HepG2 (cell line): ENCODE measurements around the gene IL1RAP. TPM values are rescaled to one million over a fixed set of nuclear protein-coding genes. Genes with fewer than 3 reads are reported as not detected.

ENCODE experiments used
- ATAC-seq: fragments of 200-7000 bp; cut with Tn5 transposase; 3 replicates; pipeline ENCODE4 v1.9.1; 2020; ENCODE audit warnings: mild to moderate bottlenecking, moderate library complexity
- BruUV-seq: library from RNA; stranded (reverse); fragments of 400-500 nt; replicated peaks from 2 replicates; lab custom pipeline; 2021; lab: Mats Ljungman, UMichigan
- CTCF ChIA-PET: fragments of 300-600 bp; formaldehyde crosslinking; extraction: SDS; loops from one replicate; lab custom pipeline; 2021; ENCODE audit warnings: low total read pairs, inconsistent platforms, low intra/inter-chr PET ratio; lab: Yijun Ruan, JAX
- POLR2A ChIA-PET: fragments of 350-600 bp; sonication (Branson Sonifier 250); formaldehyde crosslinking; loops from one replicate; lab custom pipeline; 2020; ENCODE audit warnings: antibody characterized with exemption, inconsistent platforms; lab: Yijun Ruan, JAX
- DNase-seq: peaks from one replicate; pipeline ENCODE4 v3.0.0-alpha.2; 2015; ENCODE audit warnings: low spot score
- FAIRE-seq: peaks from 3 replicates; lab custom pipeline; 2011; peaks lifted over from hg19 to GRCh38; lab: Jason Lieb, UNC
- H2AFZ ChIP-seq: one replicate; pipeline ENCODE4 v1.6.1; 2011; ENCODE audit warnings: low read length, inconsistent platforms
- H3K27ac ChIP-seq: fragments of 300-600 bp; 3 replicates; pipeline ENCODE4 v1.8.0; 2011; ENCODE audit warnings: mixed run types, mild to moderate bottlenecking, mixed read lengths, low read length, inconsistent platforms; ENCODE audit not compliant: insufficient read depth; ENCODE audit errors: extremely low read length
- H3K27me3 ChIP-seq, 2 experiments: fragments of 200-600 bp in 1 of 2; 2 replicates in 1 of 2; 3 replicates in 1 of 2; pipeline versions ENCODE4 v1.6.0 to v1.8.0; 2011; ENCODE audit warnings: low read length in 2 of 2, mild to moderate bottlenecking in 2 of 2, moderate library complexity in 2 of 2, inconsistent platforms in 1 of 2; ENCODE audit not compliant: insufficient read depth in 2 of 2, control insufficient read depth in 1 of 2
- H3K36me3 ChIP-seq, 2 experiments: fragments of 200-600 bp in 1 of 2; replicated peaks in 1 of 2; 2 replicates in 1 of 2; 3 replicates in 1 of 2; pipeline versions ENCODE4 v1.5.1 to v1.8.0; 2011; ENCODE audit warnings: low read length in 2 of 2, inconsistent platforms in 1 of 2; ENCODE audit not compliant: insufficient read depth in 2 of 2, control insufficient read depth in 1 of 2
- H3K4me1 ChIP-seq: 2 replicates; pipeline ENCODE4 v1.5.1; 2012; ENCODE audit warnings: low read length, inconsistent platforms; ENCODE audit not compliant: insufficient read depth
- H3K4me2 ChIP-seq: 2 replicates; pipeline ENCODE4 v1.6.0; 2011; ENCODE audit warnings: low read depth, low read length, inconsistent platforms
- H3K4me3 ChIP-seq, 3 experiments: fragments of 200-600 bp in 1 of 3; sonication (generic), shearing (Covaris generic) in 1 of 3; replicated peaks in 1 of 3; 2 replicates each; pipeline ENCODE4 v1.5.1; 2011 to 2016; ENCODE audit warnings: low read length in 3 of 3, inconsistent platforms in 2 of 3, low read depth in 2 of 3, mild to moderate bottlenecking in 2 of 3, control low read depth in 1 of 3, mixed read lengths in 1 of 3; ENCODE audit not compliant: insufficient read depth in 1 of 3
- H3K79me2 ChIP-seq: one replicate; pipeline ENCODE4 v1.6.1; 2011; ENCODE audit warnings: low read length, inconsistent platforms; ENCODE audit not compliant: insufficient read depth
- H3K9ac ChIP-seq: 2 replicates; pipeline ENCODE4 v1.6.0; 2011; ENCODE audit warnings: mild to moderate bottlenecking, low read depth, low read length, inconsistent platforms; ENCODE audit not compliant: insufficient read depth
- H3K9me3 ChIP-seq: 2 replicates; pipeline ENCODE4 v1.5.1; 2012; ENCODE audit warnings: mild to moderate bottlenecking, low read length
- H4K20me1 ChIP-seq: 2 replicates; pipeline ENCODE4 v1.6.0; 2011; ENCODE audit warnings: inconsistent platforms, mild to moderate bottlenecking, low read length, moderate library complexity; ENCODE audit not compliant: insufficient read depth
- BRD4 ChIP-seq: sonication (generic); formaldehyde crosslinking; IDR thresholded peaks from 2 replicates; pipeline ENCODE4 v1.4.0; 2020; ENCODE audit warnings: missing genetic modification reagents
- CBX5 ChIP-seq: sonication (generic); formaldehyde crosslinking; IDR thresholded peaks from 2 replicates; pipeline ENCODE4 v1.4.0; 2020; ENCODE audit warnings: missing genetic modification reagents, borderline replicate concordance
- GTF2F1 ChIP-seq: fragments of 150-350 bp; IDR thresholded peaks from 2 replicates; pipeline ENCODE4 v1.6.1; 2014; ENCODE audit warnings: low read length
- MAFF ChIP-seq: IDR thresholded peaks from 2 replicates; pipeline ENCODE4 v1.6.1; 2011; ENCODE audit warnings: low read depth, low read length, improper control_type of control experiment
- MAFK ChIP-seq, 2 experiments: IDR thresholded peaks in 1 of 2; conservative IDR thresholded peaks in 1 of 2; 2 replicates each; pipeline ENCODE4 v1.6.1; 2011; ENCODE audit warnings: improper control_type of control experiment in 2 of 2, low read length in 2 of 2
- MXI1 ChIP-seq: IDR thresholded peaks from 3 replicates; pipeline ENCODE4 v1.6.1; 2012; ENCODE audit warnings: low read depth, low read length, inconsistent platforms, borderline replicate concordance
- REL ChIP-seq: sonication (generic); formaldehyde crosslinking; conservative IDR thresholded peaks from 2 replicates; pipeline ENCODE4 v1.8.0; 2022; ENCODE audit warnings: mild to moderate bottlenecking, missing genetic modification reagents, moderate library complexity
- ZFP62 ChIP-seq: sonication (generic); formaldehyde crosslinking; IDR thresholded peaks from 2 replicates; pipeline ENCODE4 v1.4.0; 2020; ENCODE audit warnings: missing genetic modification reagents
- ZNF124 ChIP-seq: sonication (generic); formaldehyde crosslinking; IDR thresholded peaks from 2 replicates; pipeline ENCODE4 v1.4.0; 2020; ENCODE audit warnings: missing genetic modification reagents
- ZNF143 ChIP-seq: sonication (generic); formaldehyde crosslinking; IDR thresholded peaks from 2 replicates; pipeline ENCODE4 v1.4.0; 2020; ENCODE audit warnings: missing genetic modification reagents
- ZNF747 ChIP-seq: sonication (generic); formaldehyde crosslinking; IDR thresholded peaks from 2 replicates; pipeline ENCODE4 v1.8.1; 2023; ENCODE audit warnings: missing genetic modification reagents, mild to moderate bottlenecking, borderline replicate concordance
- ZSCAN29 ChIP-seq: sonication (generic); formaldehyde crosslinking; conservative IDR thresholded peaks from 2 replicates; pipeline ENCODE4 v1.4.0; 2020; ENCODE audit warnings: mild to moderate bottlenecking, missing genetic modification reagents
- WGBS: methylation state at CpG from one replicate; pipeline ENCODE4 v1.1.6; 2017; ENCODE audit warnings: low lambda C conversion rate; 5-methylcytosine and 5-hydroxymethylcytosine counted together
- in situ Hi-C: cut with HindIII; loops from 2 replicates; pipeline ENCODE4 v1.10.0; 2017; ENCODE audit warnings: low pct_unique_long_range_greater_than_20kb; ENCODE audit not compliant: extremely low pct_ligation_motif_present
- intact Hi-C: fragments of 100-400 bp; cut with micrococcal nuclease; formaldehyde crosslinking; loops from one replicate; pipeline ENCODE4 v1.10.0; 2022; ENCODE audit not compliant: unreplicated experiment
- polyA plus RNA-seq, 8 experiments: library from polyadenylated mRNA; depleted of rRNA in 3 of 8; stranded (reverse) in 7 of 8; unstranded in 1 of 8; fragments of >200 nt; fragmentation: Illumina TruSeq in 4 of 8; extraction: Trizol in 4 of 8; gene quantifications; 2 replicates each; pipeline versions ENCODE4 v1.2.1 to v1.2.3, GENCODE V29; 2011 to 2016; ENCODE audit warnings: low read depth in 4 of 8, missing spikeins in 1 of 8, mixed read lengths in 1 of 8; ENCODE audit not compliant: insufficient read depth in 1 of 8
- total RNA-seq, 5 experiments: library from RNA; depleted of rRNA; stranded (reverse); fragments of >200 nt; fragmentation: Illumina TruSeq; extraction: Trizol; gene quantifications; 2 replicates each; pipeline ENCODE4 v1.2.3, GENCODE V29; 2016; ENCODE audit warnings: low read depth in 1 of 5
- TF ChIP-seq, protein P1 (sequence below), 2 experiments: sonication (generic) in 1 of 2; formaldehyde crosslinking in 1 of 2; IDR thresholded peaks; 2 replicates each; pipeline versions ENCODE4 v1.4.0 to v1.6.1; 2016 to 2020; ENCODE audit warnings: borderline replicate concordance in 1 of 2, low read depth in 1 of 2, mild to moderate bottlenecking in 1 of 2, missing genetic modification reagents in 1 of 2
- TF ChIP-seq, protein P2 (sequence below): sonication (generic); formaldehyde crosslinking; IDR thresholded peaks from 2 replicates; pipeline ENCODE4 v1.8.1; 2023; ENCODE audit warnings: mild to moderate bottlenecking, missing genetic modification reagents

The IL1RAP gene
- total and polyA plus RNA-seq, 2 of the 13 experiments (the other 11 are each of a cell fraction or from before 2014, with no cell fraction given) = 18.3 to 54.9 TPM

DNA sequence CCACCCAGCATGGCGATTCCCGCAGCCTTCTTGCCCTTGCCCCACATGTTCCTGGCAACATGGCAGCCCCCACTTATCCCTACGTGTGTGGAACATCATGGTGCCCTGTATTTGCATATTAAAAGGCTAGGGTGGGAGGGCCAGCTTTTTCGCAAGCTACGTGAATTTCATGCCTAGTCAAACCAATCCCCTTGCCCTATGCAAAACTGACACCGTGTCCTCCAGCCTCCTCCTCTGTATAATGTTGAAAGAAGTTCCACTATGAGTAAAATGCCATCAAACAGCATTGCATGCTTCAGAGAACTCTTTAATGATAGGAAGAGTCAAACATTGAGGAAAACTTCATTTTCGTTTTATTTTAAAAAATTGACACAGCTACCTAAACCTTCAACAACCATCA, 170.9 kb downstream of the IL1RAP start (continued):
- no peak for TF ChIP-seq ZSCAN29
- TF ChIP-seq, all 625 proteins: peak for 0

DNA sequence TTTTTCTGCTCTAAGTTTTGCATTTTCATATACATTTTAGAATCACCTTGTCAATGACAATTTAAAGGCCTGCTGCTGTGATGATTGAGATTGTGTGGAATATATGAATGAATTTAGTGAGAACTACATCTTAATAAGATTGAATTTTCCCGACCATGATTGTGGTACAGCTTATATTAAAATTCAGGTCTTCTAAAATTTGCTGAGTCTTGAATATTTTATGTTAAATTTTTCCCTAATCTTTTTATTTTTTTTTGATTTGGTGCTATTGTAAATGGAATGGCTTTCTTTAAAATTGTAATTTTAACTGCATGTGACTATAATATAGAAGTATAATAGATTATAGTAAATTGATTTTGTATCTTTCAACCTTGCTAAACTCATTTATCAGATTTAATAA, 172.1 kb downstream of the IL1RAP start:
- H3K27me3 ChIP-seq = no peaks in the 10 kb centered on the region
- ChIA-PET CTCF (no interaction called here), POLR2A (no interaction called here)
- in situ Hi-C loops (loop anchor here (25.0 kb wide), 1 partner anchor 724 kb away; no protein-coding TSS in a partner anchor), intact Hi-C loops (no loop called here)
- no peak overlapping the region for H3K27ac ChIP-seq
- DNase-seq (no peak), ATAC-seq (no peak), FAIRE-seq (no peak)
- no peaks in the 10 kb centered on the region for H3K4me1 ChIP-seq
- H3K4me3 ChIP-seq = no peak overlapping the region
- H3K4me2 ChIP-seq = no peak overlapping the region
- H3K79me2 ChIP-seq = no peaks in the 10 kb centered on the region
- no peaks in the 10 kb centered on the region for H3K9me3 ChIP-seq
- BruUV-seq = no TSS peak
- no peak overlapping the region for H3K9ac ChIP-seq
- H3K36me3 ChIP-seq = no peaks in the 10 kb centered on the region
- 0% methylated on average over 1 of the region's 1 CpG for WGBS
- no peak overlapping the region for H2AFZ ChIP-seq
- H4K20me1 ChIP-seq = no peaks in the 10 kb centered on the region
- TF ChIP-seq ZFP62 (CRISPR knock-in tag) = no peak
- TF ChIP-seq ZNF124 (CRISPR knock-in tag) = no peak
- no peak for TF ChIP-seq MXI1
- no peak for TF ChIP-seq ZNF747 (CRISPR knock-in tag)
- TF ChIP-seq CBX5 (CRISPR knock-in tag) = no peak
- TF ChIP-seq MAFK (conservative IDR thresholded peaks at IDR 0.05 in 1 of 2, IDR thresholded peaks at IDR 0.05 in 1 of 2; ENCODE audit: low read length in 2 of 2) = peak in 1 of 2 experiments; percentile 77; a peak in 3 of 4 replicates
- TF ChIP-seq BRD4 (CRISPR knock-in tag) = no peak
- TF ChIP-seq REL (CRISPR knock-in tag) = no peak
- TF ChIP-seq, protein P1, sequence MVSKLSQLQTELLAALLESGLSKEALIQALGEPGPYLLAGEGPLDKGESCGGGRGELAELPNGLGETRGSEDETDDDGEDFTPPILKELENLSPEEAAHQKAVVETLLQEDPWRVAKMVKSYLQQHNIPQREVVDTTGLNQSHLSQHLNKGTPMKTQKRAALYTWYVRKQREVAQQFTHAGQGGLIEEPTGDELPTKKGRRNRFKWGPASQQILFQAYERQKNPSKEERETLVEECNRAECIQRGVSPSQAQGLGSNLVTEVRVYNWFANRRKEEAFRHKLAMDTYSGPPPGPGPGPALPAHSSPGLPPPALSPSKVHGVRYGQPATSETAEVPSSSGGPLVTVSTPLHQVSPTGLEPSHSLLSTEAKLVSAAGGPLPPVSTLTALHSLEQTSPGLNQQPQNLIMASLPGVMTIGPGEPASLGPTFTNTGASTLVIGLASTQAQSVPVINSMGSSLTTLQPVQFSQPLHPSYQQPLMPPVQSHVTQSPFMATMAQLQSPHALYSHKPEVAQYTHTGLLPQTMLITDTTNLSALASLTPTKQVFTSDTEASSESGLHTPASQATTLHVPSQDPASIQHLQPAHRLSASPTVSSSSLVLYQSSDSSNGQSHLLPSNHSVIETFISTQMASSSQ (IDR thresholded peaks at IDR 0.05; ENCODE audit: low read depth) = no peak
- TF ChIP-seq, protein P1 (CRISPR knock-in tag; IDR thresholded peaks at IDR 0.05; ENCODE audit: borderline replicate concordance) = no peak
- TF ChIP-seq, protein P2, sequence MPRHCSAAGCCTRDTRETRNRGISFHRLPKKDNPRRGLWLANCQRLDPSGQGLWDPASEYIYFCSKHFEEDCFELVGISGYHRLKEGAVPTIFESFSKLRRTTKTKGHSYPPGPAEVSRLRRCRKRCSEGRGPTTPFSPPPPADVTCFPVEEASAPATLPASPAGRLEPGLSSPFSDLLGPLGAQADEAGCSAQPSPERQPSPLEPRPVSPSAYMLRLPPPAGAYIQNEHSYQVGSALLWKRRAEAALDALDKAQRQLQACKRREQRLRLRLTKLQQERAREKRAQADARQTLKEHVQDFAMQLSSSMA (CRISPR knock-in tag) = no peak
- TF ChIP-seq ZNF143 = no peak
- peak; percentile 56; the same call in 1 of the 2 replicates for TF ChIP-seq MAFF
- no peak for TF ChIP-seq GTF2F1
